IPS-18c (cell line): ENCODE results near the gene CD2.
"Not testable (repeated sequence)": the region's sequence is repeated elsewhere in the genome, so short reads cannot be mapped to it uniquely, and the experiment has no call there.

ENCODE experiments used
- H3K4me3 ChIP-seq: 2 replicates; pipeline ENCODE4 v1.7.0; 2013; ENCODE audit warnings: low read depth, mild to moderate bottlenecking, low read length, moderate library complexity; ENCODE audit not compliant: insufficient read depth
- H3K9me3 ChIP-seq: one replicate; pipeline ENCODE4 v1.6.1; 2013; ENCODE audit warnings: mild to moderate bottlenecking, low read length, moderate library complexity; ENCODE audit not compliant: control insufficient read depth, insufficient read depth

CD2 gene

GRCh38 chr1:116748272-116748671 is 6.0 kb upstream of the CD2 start:
- H3K9me3 ChIP-seq, result peaks cover 15% of the 10 kb centered on the region
- no peak overlapping the region for H3K4me3 ChIP-seq

- Histone ChIP-seq H3K4me3 (no peak overlapping the region), H3K9me3 (peaks cover 5% of the 10 kb centered on the region)
These were observed 3.1 kb upstream of the CD2 start for GRCh38 chr1:116751146-116751545.

GRCh38 chr1:116751621-116752020 is 2.6 kb upstream of the CD2 start:
- peaks cover 5% of the 10 kb centered on the region for H3K9me3 ChIP-seq
- no peak overlapping the region for H3K4me3 ChIP-seq

GRCh38 chr1:116753312-116753711 is 918 bp upstream of the CD2 start:
- peaks cover 5% of the 10 kb centered on the region for H3K9me3 ChIP-seq
- H3K4me3 ChIP-seq, result no peak overlapping the region

- Histone ChIP-seq H3K4me3 (no peak overlapping the region), H3K9me3 (peaks cover 3% of the 10 kb centered on the region)
These were observed 836 bp downstream of the CD2 start for GRCh38 chr1:116755066-116755465.

GRCh38 chr1:116755681-116756080 is 1.5 kb downstream of the CD2 start:
- Histone ChIP-seq H3K4me3 (no peak overlapping the region), H3K9me3 (peaks cover 3% of the 10 kb centered on the region)

GRCh38 chr1:116756092-116756491 is 1.9 kb downstream of the CD2 start:
- H3K9me3 ChIP-seq, result not testable (repeated sequence)

GRCh38 chr1:116758456-116758815 is 4.2 kb downstream of the CD2 start:
- H3K4me3 ChIP-seq, H3K9me3 ChIP-seq: not testable (repeated sequence)

More at GRCh38 chr1:116756092-116756491, 1.9 kb downstream of the CD2 start:
- H3K4me3 ChIP-seq, result not testable (repeated sequence)

GRCh38 chr1:116759636-116760035 is 5.4 kb downstream of the CD2 start:
- Histone ChIP-seq H3K9me3 (no peaks in the 10 kb centered on the region), H3K4me3 (no peak overlapping the region)

GRCh38 chr1:116760487-116760886 is 6.3 kb downstream of the CD2 start:
- Histone ChIP-seq H3K4me3 (no peak overlapping the region), H3K9me3 (no peaks in the 10 kb centered on the region)

GRCh38 chr1:116760996-116761665 is 6.9 kb downstream of the CD2 start:
- H3K9me3 ChIP-seq, result no peaks in the 10 kb centered on the region
- H3K4me3 ChIP-seq, result no peak overlapping the region

GRCh38 chr1:116762281-116762680 is 8.1 kb downstream of the CD2 start:
- Histone ChIP-seq H3K4me3 (no peak overlapping the region), H3K9me3 (no peaks in the 10 kb centered on the region)

GRCh38 chr1:116762781-116763115 is 8.5 kb downstream of the CD2 start:
- no peaks in the 10 kb centered on the region for H3K9me3 ChIP-seq
- no peak overlapping the region for H3K4me3 ChIP-seq

GRCh38 chr1:116763116-116763786 is 9.0 kb downstream of the CD2 start:
- Histone ChIP-seq H3K4me3 (no peak overlapping the region), H3K9me3 (no peaks in the 10 kb centered on the region)

- Histone ChIP-seq H3K9me3 (no peaks in the 10 kb centered on the region), H3K4me3 (no peak overlapping the region)
These were observed 9.7 kb downstream of the CD2 start for GRCh38 chr1:116763787-116764465.

GRCh38 chr1:116764466-116764898 is 10.3 kb downstream of the CD2 start:
- no peaks in the 10 kb centered on the region for H3K9me3 ChIP-seq
- no peak overlapping the region for H3K4me3 ChIP-seq

GRCh38 chr1:116764906-116765862 is 11.0 kb downstream of the CD2 start:
- H3K9me3 ChIP-seq, result no peaks in the 10 kb centered on the region
- H3K4me3 ChIP-seq, result no peak overlapping the region
